HG02588 (cell line): ENCODE measurements around the gene CMTM1.

Experiments
- ATAC-seq: cut with Tn5 transposase; IDR thresholded peaks from one replicate; pipeline ENCODE4 v1.9.1; 2021; ENCODE audit warnings: mild to moderate bottlenecking, moderate library complexity; ENCODE audit not compliant: unreplicated experiment

The CMTM1 gene

GRCh38 chr16:66537236-66537635 lies 29.0 kb upstream of the CMTM1 start:
- ATAC-seq: no peak

GRCh38 chr16:66538910-66539309 lies 27.3 kb upstream of the CMTM1 start:
- no peak for ATAC-seq

DNA sequence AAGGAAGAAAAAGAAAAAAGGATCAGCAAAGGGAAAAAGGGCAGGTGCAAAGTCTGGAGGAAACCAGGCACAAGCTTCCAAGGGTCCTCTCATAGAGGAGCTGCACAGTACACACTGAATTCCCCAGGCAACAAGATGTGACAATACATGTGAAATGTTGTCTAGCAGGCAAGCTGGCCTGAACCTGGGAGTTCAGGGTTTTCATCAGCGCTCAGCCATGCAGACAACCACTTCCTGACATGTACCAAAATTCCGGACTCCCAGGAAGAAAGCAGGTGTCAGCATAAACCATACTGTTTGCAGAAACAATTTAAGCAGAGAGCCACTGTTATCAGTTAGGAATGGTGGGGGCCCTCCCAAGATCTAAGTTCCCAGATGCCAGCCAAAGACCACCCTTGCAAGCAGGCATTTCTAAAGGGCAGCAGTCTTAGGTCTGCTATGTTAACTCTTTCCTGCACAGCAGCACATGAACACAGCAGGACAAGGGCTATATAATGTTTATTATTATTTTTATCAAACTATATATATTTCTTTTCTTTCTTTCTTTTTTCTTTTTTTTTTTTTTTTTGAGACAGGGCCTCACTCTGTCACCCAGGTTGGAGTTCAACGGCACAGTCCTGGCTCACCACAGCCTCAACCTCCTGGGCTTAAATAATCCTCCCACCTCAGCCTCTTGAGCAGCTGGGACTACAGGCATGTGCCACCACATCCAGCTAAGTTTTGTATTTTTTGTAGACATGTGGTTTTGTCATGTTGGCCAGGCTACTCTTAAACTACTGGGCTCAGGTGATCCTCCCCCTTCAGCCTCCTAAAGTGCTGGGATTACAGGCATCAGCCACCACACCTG lies 26.4 kb upstream of the CMTM1 start:
- ATAC-seq: no peak

- no peak for ATAC-seq
Observed at GRCh38 chr16:66541388-66542355, 24.6 kb upstream of the CMTM1 start.

- no peak for ATAC-seq
Observed at GRCh38 chr16:66542396-66542795, 23.8 kb upstream of the CMTM1 start.

DNA sequence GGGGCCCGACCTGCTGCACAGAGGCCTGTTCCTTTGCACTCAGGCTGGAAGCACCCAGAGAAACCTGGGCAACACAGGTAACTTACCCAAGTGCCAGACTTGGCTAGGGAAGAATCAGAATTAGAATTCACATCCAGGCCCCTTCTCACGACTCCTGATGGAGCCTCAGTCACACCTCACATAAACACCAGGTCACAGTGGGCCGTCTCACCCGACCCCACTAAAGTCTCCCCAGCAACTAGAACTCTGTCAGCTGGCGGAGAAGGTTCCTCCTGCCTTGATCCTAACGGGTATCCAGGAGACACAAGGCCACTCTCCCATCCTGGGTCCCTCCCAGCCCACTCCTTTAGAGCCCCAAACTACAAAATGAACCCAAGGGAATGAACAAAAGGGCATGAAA lies 22.7 kb upstream of the CMTM1 start:
- ATAC-seq: no peak

DNA sequence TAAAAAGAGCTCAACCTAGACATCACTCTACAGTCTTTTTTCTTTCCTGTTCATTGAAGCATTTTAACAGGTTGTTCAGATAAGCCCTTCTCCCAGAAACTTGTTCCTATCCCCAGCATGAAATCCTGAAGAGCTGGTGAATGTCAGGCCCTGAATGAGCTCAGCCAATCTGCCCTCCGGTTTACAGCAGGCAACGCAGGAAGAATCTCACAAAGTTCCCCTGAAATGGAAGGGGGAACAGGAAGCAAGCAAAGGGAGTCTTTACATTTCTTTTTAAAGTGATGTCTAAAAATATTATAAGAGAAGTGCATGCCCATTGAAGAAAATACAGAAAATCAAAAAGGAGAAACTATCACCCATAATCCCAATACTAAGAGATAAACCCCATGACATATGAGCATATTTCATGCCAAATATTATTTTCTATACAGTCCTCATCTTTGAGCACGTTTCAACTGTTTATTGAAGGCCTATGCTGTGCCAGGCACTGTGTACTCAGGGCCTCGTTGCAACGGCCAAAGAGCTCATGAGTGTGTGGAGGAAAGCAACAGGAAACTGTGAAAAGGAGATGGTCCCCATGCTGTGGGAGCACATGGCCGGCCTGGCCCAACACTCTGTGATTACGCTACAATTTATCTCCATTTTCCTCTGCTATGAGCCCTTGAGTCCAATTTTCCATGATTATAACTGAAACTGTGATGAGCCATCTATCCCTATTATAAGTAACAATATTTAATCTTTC lies 22.1 kb upstream of the CMTM1 start:
- ATAC-seq: no peak

DNA sequence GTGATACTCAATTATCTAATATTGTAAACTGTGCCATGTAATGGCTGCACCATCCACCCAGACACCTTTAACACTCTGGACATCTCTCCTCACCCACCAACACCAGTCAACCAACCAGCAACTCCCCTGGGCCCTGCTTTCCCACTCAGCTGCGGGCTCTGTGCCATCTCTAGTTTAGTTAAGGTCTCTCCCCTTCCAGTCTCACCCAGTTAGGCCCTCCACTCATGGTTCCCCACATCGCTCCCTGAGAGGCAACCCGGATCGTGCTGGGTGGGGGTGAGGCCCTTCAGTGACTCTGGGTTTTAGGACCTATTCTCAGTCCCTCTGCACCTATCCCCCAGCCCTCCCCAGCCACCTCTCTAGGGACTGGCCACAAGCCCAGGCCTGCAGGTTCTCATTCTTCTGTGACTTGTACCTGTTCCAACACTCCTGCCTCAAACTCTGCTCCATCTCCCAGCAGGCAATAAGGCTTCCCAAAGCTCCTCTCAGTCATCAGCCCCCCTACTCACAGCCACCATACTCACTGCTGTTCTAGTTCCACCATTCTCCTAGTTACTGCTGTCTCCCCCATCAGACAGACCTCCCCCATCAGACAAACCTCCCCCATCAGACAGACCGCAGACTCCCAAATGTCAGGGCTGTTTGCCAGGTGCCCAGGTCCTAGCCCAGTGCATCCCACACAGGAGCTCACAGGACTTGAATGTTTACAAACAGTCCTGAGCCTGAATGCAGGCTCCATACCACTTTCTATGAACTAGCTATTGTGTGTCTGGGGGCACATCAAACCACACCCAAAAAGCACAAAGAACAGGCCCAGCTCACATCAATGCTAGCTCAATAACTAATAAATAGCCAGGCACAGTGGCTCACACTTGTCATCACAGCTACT lies 18.9 kb upstream of the CMTM1 start:
- no peak for ATAC-seq

DNA sequence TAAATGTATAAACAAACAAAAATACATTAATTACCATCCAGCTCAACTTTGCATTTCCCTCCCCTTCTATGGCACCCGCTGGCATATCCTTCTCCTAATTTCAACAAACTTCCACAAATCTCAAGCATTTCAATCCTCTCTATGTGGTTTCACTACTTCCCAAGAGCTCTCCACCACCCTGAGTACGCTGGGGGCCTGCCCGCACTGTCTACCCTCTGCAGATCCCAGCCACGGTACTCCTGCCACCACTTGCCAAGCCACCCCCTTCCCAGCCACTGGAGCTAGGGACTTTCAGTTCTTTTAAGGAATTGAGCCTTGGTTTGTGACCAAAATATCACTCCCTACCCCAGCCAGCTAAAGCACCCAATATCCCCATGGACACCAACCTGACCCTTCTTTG lies 18.2 kb upstream of the CMTM1 start:
- ATAC-seq: no peak

GRCh38 chr16:66548868-66549267 lies 17.4 kb upstream of the CMTM1 start:
- no peak for ATAC-seq

DNA sequence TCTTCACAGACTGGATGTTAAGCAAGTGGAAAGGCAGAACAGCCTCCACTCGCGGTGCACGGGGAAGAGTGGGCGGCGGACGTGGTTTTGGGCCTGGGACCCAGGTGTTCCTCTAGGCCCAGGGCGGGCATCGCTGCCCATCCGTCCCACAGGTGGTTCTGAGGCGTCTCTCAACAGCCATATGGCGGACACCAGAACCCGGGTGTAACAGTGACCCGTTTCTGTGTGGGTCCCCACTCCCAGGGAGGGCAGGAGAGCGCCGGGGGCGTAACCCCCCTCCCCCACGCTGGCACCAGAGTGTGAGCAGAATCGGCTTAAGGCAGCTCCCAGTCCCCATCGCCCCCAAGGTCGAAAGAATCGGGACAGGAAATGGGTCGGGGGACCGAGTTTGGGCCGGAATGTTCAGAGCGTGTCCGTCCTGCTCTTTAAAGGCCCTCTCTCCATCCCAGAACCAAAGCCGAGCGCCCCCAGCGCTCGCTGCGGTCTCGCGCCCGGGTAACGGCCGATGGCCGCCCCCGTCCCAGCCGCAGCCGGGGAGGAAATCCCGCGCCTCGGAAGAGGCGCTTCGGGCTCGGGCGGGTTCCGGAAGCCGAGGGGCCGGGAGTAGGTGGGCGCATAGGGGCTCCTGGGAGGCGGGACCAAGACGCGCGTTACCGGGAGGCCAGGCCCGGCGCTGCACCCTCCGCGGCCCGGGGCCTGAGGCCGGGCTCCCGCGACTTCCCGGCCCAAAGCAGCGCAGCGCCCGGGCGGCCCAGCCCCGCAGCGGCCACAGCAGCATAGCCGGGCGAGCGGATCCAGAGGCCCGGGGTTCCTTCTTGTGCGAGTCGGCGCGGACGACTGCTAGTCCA lies 16.7 kb upstream of the CMTM1 start, which contains the start of gene TK2:
TK2 (minus strand) TSS at position 839 of the 848 bp plus-strand sequence; CDS start at position 778, 61 bp downstream.
- ATAC-seq: no peak

GRCh38 chr16:66551348-66551759 lies 14.9 kb upstream of the CMTM1 start:
- no peak for ATAC-seq

DNA sequence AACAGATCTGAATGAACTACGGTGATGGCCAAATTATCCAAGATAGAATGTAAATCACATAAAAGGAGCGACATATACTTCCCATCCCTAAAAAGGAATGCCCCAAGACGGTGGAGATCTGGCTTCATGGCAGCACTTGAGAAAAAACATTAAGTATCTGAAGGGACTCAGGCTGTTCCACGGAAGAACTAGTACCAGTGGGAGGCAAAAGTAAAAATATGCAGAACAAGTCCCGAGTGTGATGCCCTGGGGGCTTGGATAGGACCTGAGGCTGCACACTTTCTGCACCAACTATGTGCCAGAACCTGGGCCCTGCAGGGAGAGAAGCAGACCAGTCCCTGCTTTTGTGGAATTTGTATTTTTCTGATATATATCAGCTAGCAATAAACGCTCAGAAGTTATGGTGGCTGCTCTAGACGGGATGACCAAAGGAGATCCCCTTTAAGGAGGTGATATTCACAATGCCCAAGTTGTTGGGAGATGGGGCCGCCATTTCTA lies 14.4 kb upstream of the CMTM1 start:
- ATAC-seq: no peak

- ATAC-seq: peak; percentile 71
Observed at GRCh38 chr16:66552286-66553177, 13.7 kb upstream of the CMTM1 start, which contains the start of gene CKLF. Gene CKLF, plus strand, starts transcription at chr16:66552576. Its CDS starts 140 bp downstream, at chr16:66552716.

DNA sequence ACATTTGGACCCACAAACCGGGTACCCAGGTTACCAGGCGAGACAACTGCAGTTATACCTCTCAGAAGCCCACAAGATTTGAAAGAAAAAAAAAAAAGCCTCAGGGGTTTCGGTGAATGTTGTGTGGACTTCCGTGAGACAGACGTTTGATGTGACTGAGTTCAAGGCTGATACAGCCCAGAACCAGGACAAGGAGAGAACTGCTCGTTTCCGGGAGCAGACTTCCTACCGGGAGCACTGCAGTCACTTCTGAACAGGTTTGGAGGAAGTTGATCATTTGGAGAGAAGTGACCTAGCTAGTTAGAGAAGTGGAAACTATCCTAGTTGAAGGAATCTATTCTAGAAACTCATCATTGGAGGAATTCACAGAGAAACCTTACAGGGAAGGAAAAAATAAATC lies 13.0 kb upstream of the CMTM1 start:
- no peak for ATAC-seq

DNA sequence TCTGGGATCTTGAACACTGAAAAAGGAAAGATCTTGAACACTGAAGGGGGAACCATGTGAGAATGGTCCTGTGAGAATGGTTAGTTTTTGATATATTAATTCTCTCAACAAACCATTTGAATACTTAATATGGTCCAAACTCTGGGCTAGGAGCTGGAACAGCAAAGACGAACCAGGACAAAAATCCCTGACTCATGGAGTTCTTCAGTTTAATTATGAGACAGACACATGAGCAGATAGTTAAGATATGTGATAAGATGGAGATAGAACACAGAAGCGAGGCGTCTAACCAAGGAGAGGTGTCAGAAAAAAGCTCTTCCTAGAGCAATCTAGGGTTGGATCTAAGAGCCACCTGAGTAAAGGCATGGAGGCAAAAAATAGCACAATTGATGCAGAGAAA lies 12.2 kb upstream of the CMTM1 start:
- ATAC-seq: no peak

- ATAC-seq: no peak
Observed at GRCh38 chr16:66554495-66554894, 11.7 kb upstream of the CMTM1 start.

DNA sequence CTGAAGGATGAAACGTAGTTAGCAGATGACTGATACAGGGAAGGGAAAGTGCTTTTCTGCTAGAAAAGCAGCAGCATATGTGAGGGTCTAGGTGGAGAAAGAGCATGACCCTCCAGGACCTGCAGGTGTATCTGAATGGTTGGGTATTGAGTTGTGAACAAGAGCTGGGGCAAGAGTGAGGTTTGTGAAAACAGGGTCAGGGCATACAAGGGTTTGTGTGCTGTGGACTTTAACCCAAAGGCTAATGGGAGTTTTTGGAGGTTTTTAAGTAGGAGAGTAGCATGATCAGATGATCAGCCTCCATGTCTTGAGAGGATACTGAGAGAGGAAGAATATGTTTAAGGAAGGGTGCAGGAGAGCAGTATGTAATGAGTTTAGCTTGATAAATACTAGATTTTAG lies 6.1 kb upstream of the CMTM1 start:
- no peak for ATAC-seq
